ENCODE measurements around the gene VAV2. TPM values are rescaled to one million over a fixed set of nuclear protein-coding genes. Genes with fewer than 3 reads are reported as not detected.

Gene VAV2
- total RNA-seq, 2 donors from 2014 or later: 7.0 to 7.3 TPM

- Mint-ChIP-seq H3K4me3 (no peak overlapping the region), H3K4me1 (no peaks in the 10 kb centered on the region), H3K27ac (no peak overlapping the region), H3K27me3 (no peaks in the 10 kb centered on the region), H3K9me3 (no peaks in the 10 kb centered on the region), H3K36me3 (ENCODE audit: low read depth) (no peaks in the 10 kb centered on the region)
- ATAC-seq (replicated peaks): no peak
Observed at GRCh38 chr9:133981958-133982681, 10.0 kb downstream of the VAV2 start.

GRCh38 chr9:133981589-133981957, 10.6 kb downstream of the VAV2 start:
- H3K27ac Mint-ChIP-seq: no peak overlapping the region
- H3K4me1 Mint-ChIP-seq: no peaks in the 10 kb centered on the region
- no peak for ATAC-seq (replicated peaks)
- H3K4me3 Mint-ChIP-seq: no peak overlapping the region
- no peaks in the 10 kb centered on the region for H3K9me3 Mint-ChIP-seq
- H3K27me3 Mint-ChIP-seq: no peaks in the 10 kb centered on the region
- H3K36me3 Mint-ChIP-seq (ENCODE audit: low read depth): no peaks in the 10 kb centered on the region

GRCh38 chr9:133980864-133981588, 11.1 kb downstream of the VAV2 start:
- H3K9me3 Mint-ChIP-seq: no peaks in the 10 kb centered on the region
- no peak overlapping the region for H3K27ac Mint-ChIP-seq
- H3K27me3 Mint-ChIP-seq: no peaks in the 10 kb centered on the region
- ATAC-seq (replicated peaks): no peak
- H3K4me1 Mint-ChIP-seq: no peaks in the 10 kb centered on the region
- H3K4me3 Mint-ChIP-seq: no peak overlapping the region
- H3K36me3 Mint-ChIP-seq (ENCODE audit: low read depth): no peaks in the 10 kb centered on the region

GRCh38 chr9:133979921-133980863, 11.9 kb downstream of the VAV2 start:
- H3K4me3 Mint-ChIP-seq: no peak overlapping the region
- H3K4me1 Mint-ChIP-seq: no peaks in the 10 kb centered on the region
- no peaks in the 10 kb centered on the region for H3K9me3 Mint-ChIP-seq
- H3K27ac Mint-ChIP-seq: no peak overlapping the region
- H3K27me3 Mint-ChIP-seq: no peaks in the 10 kb centered on the region
- ATAC-seq (replicated peaks): no peak
- H3K36me3 Mint-ChIP-seq (ENCODE audit: low read depth): no peaks in the 10 kb centered on the region

- no peak for ATAC-seq (replicated peaks)
- H3K9me3 Mint-ChIP-seq: no peaks in the 10 kb centered on the region
- H3K4me1 Mint-ChIP-seq: no peaks in the 10 kb centered on the region
- H3K27ac Mint-ChIP-seq: no peak overlapping the region
- H3K27me3 Mint-ChIP-seq: no peaks in the 10 kb centered on the region
- no peaks in the 10 kb centered on the region for H3K36me3 Mint-ChIP-seq (ENCODE audit: low read depth)
- no peak overlapping the region for H3K4me3 Mint-ChIP-seq
Observed at GRCh38 chr9:133979273-133979920, 12.7 kb downstream of the VAV2 start.

GRCh38 chr9:133978899-133979272, 13.2 kb downstream of the VAV2 start:
- Mint-ChIP-seq H3K27ac (no peak overlapping the region), H3K27me3 (no peaks in the 10 kb centered on the region), H3K4me1 (no peaks in the 10 kb centered on the region), H3K9me3 (no peaks in the 10 kb centered on the region), H3K4me3 (no peak overlapping the region), H3K36me3 (ENCODE audit: low read depth) (no peaks in the 10 kb centered on the region)
- no peak for ATAC-seq (replicated peaks)

- H3K4me3 Mint-ChIP-seq: no peak overlapping the region
- no peaks in the 10 kb centered on the region for H3K9me3 Mint-ChIP-seq
- H3K27ac Mint-ChIP-seq: no peak overlapping the region
- no peaks in the 10 kb centered on the region for H3K27me3 Mint-ChIP-seq
- H3K4me1 Mint-ChIP-seq: no peaks in the 10 kb centered on the region
- ATAC-seq (replicated peaks): no peak
- no peaks in the 10 kb centered on the region for H3K36me3 Mint-ChIP-seq (ENCODE audit: low read depth)
Observed at GRCh38 chr9:133978226-133978898, 13.8 kb downstream of the VAV2 start.

- ATAC-seq (replicated peaks): no peak
- Mint-ChIP-seq H3K4me3 (no peak overlapping the region), H3K36me3 (ENCODE audit: low read depth) (no peaks in the 10 kb centered on the region), H3K9me3 (no peaks in the 10 kb centered on the region), H3K27ac (no peak overlapping the region), H3K4me1 (no peaks in the 10 kb centered on the region), H3K27me3 (no peaks in the 10 kb centered on the region)
Observed at GRCh38 chr9:133977421-133978201, 14.5 kb downstream of the VAV2 start.

GRCh38 chr9:133976887-133977286, 15.2 kb downstream of the VAV2 start:
- Mint-ChIP-seq H3K27ac (no peak overlapping the region), H3K27me3 (no peaks in the 10 kb centered on the region), H3K36me3 (ENCODE audit: low read depth) (no peaks in the 10 kb centered on the region), H3K9me3 (no peaks in the 10 kb centered on the region), H3K4me1 (no peaks in the 10 kb centered on the region), H3K4me3 (no peak overlapping the region)
- no peak for ATAC-seq (replicated peaks)

GRCh38 chr9:133976191-133976861, 15.8 kb downstream of the VAV2 start:
- no peak for ATAC-seq (replicated peaks)
- H3K27ac Mint-ChIP-seq: no peak overlapping the region
- no peaks in the 10 kb centered on the region for H3K4me1 Mint-ChIP-seq

GRCh38 chr9:133975511-133975910, 16.6 kb downstream of the VAV2 start:
- H3K36me3 Mint-ChIP-seq (ENCODE audit: low read depth): no peaks in the 10 kb centered on the region
- H3K27me3 Mint-ChIP-seq: no peaks in the 10 kb centered on the region
- ATAC-seq (replicated peaks): no peak
- no peak overlapping the region for H3K27ac Mint-ChIP-seq
- H3K9me3 Mint-ChIP-seq: no peaks in the 10 kb centered on the region
- H3K4me1 Mint-ChIP-seq: no peaks in the 10 kb centered on the region
- H3K4me3 Mint-ChIP-seq: no peak overlapping the region

More at GRCh38 chr9:133976191-133976861, 15.8 kb downstream of the VAV2 start:
- Mint-ChIP-seq H3K4me3 (no peak overlapping the region), H3K9me3 (no peaks in the 10 kb centered on the region), H3K27me3 (no peaks in the 10 kb centered on the region), H3K36me3 (ENCODE audit: low read depth) (no peaks in the 10 kb centered on the region)

- no peaks in the 10 kb centered on the region for H3K36me3 Mint-ChIP-seq (ENCODE audit: low read depth)
- no peaks in the 10 kb centered on the region for H3K27me3 Mint-ChIP-seq
- H3K4me3 Mint-ChIP-seq: no peak overlapping the region
- H3K4me1 Mint-ChIP-seq: no peaks in the 10 kb centered on the region
- no peak overlapping the region for H3K27ac Mint-ChIP-seq
- ATAC-seq (replicated peaks): no peak
- H3K9me3 Mint-ChIP-seq: no peaks in the 10 kb centered on the region
Observed at GRCh38 chr9:133974631-133975341, 17.3 kb downstream of the VAV2 start.
